ENCODE results near the gene COL6A5. TPM values are rescaled to one million over a fixed set of nuclear protein-coding genes. Genes with fewer than 3 reads are reported as not detected.

COL6A5 gene
- total and polyA plus RNA-seq, 2 of the 13 experiments (the other 11 are each of a cell fraction or from before 2014, with no cell fraction given) = not detected

DNA sequence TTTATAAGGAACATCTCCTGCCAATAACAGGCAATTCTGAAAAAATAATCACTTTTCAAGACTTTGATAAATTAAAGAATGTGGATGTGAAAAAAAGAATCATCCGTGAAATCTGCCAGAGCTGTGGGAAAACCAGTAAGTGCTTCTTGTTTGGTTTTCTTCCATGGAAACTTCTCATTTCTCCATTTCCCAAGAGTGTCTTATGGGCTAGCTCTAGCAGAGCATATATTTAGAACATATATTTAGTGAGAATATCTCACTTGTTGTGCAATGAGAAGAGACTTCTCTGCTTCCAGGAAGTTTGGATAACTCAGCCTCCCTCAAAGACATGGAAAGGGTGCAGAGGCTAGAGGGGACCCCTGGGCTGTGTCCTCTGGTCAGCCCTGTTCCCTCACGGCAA, 49.9 kb downstream of the COL6A5 start:
- POLR2A ChIA-PET = no interaction called here
- intact Hi-C loops (cut with micrococcal nuclease; ENCODE audit: unreplicated experiment) = no loop called here

More for the DNA sequence above, 49.9 kb downstream of the COL6A5 start:
- no TSS peak for BruUV-seq (replicated peaks)
- no peak for FAIRE-seq
- Histone ChIP-seq H4K20me1 (ENCODE audit: insufficient read depth, low read length) (no peaks in the 10 kb centered on the region), H3K36me3 (replicated peaks in 1 of 2; ENCODE audit: control insufficient read depth in 1 of 2, insufficient read depth in 2 of 2, low read length in 2 of 2) (no peaks in the 10 kb centered on the region), H3K9ac (ENCODE audit: insufficient read depth, low read depth, low read length) (no peak overlapping the region), H3K27ac (ENCODE audit: extremely low read length, insufficient read depth, low read length) (no peak overlapping the region), H3K4me1 (ENCODE audit: insufficient read depth, low read length) (no peaks in the 10 kb centered on the region), H3K4me2 (ENCODE audit: low read depth, low read length) (no peak overlapping the region), H3K79me2 (ENCODE audit: insufficient read depth, low read length) (no peaks in the 10 kb centered on the region), H3K9me3 (ENCODE audit: low read length) (no peaks in the 10 kb centered on the region), H3K27me3 (ENCODE audit: control insufficient read depth in 1 of 2, insufficient read depth in 2 of 2, low read length in 2 of 2) (no peaks in the 10 kb centered on the region), H3K4me3 (replicated peaks in 1 of 3; ENCODE audit: insufficient read depth in 1 of 3, low read depth in 2 of 3, low read length in 3 of 3) (no peak overlapping the region), H2AFZ (ENCODE audit: low read length) (no peak overlapping the region)
- in situ Hi-C loops (cut with HindIII; ENCODE audit: extremely low pct_ligation_motif_present, low pct_unique_long_range_greater_than_20kb) = no loop called here
- no peak for DNase-seq (ENCODE audit: low spot score)
- no peak for TF ChIP-seq ZNF251 (CRISPR knock-in tag; IDR thresholded peaks at IDR 0.05)
- TF ChIP-seq, protein P1, sequence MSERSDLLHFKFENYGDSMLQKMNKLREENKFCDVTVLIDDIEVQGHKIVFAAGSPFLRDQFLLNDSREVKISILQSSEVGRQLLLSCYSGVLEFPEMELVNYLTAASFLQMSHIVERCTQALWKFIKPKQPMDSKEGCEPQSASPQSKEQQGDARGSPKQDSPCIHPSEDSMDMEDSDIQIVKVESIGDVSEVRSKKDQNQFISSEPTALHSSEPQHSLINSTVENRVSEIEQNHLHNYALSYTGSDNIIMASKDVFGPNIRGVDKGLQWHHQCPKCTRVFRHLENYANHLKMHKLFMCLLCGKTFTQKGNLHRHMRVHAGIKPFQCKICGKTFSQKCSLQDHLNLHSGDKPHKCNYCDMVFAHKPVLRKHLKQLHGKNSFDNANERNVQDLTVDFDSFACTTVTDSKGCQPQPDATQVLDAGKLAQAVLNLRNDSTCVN (CRISPR knock-in tag; IDR thresholded peaks at IDR 0.05; ENCODE audit: borderline replicate concordance) = no peak
- TF ChIP-seq, protein P2, sequence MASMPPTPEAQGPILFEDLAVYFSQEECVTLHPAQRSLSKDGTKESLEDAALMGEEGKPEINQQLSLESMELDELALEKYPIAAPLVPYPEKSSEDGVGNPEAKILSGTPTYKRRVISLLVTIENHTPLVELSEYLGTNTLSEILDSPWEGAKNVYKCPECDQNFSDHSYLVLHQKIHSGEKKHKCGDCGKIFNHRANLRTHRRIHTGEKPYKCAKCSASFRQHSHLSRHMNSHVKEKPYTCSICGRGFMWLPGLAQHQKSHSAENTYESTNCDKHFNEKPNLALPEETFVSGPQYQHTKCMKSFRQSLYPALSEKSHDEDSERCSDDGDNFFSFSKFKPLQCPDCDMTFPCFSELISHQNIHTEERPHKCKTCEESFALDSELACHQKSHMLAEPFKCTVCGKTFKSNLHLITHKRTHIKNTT (CRISPR knock-in tag; IDR thresholded peaks at IDR 0.05) = no peak
- TF ChIP-seq HHEX (CRISPR knock-in tag; IDR thresholded peaks at IDR 0.05) = no peak
- TF ChIP-seq, protein P3, sequence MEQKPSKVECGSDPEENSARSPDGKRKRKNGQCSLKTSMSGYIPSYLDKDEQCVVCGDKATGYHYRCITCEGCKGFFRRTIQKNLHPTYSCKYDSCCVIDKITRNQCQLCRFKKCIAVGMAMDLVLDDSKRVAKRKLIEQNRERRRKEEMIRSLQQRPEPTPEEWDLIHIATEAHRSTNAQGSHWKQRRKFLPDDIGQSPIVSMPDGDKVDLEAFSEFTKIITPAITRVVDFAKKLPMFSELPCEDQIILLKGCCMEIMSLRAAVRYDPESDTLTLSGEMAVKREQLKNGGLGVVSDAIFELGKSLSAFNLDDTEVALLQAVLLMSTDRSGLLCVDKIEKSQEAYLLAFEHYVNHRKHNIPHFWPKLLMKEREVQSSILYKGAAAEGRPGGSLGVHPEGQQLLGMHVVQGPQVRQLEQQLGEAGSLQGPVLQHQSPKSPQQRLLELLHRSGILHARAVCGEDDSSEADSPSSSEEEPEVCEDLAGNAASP (CRISPR knock-in tag; IDR thresholded peaks at IDR 0.05; ENCODE audit: borderline replicate concordance) = no peak
- TF ChIP-seq CBX2 (IDR thresholded peaks at IDR 0.05; ENCODE audit: low read depth, low read length) = no peak
- TF ChIP-seq CBX2 (CRISPR knock-in tag; IDR thresholded peaks at IDR 0.05; ENCODE audit: low read depth) = no peak
- TF ChIP-seq NKX3-1 (CRISPR knock-in tag; IDR thresholded peaks at IDR 0.05) = no peak
- TF ChIP-seq ZKSCAN5 (CRISPR knock-in tag; IDR thresholded peaks at IDR 0.05) = no peak
- TF ChIP-seq KMT2B (CRISPR knock-in tag; IDR thresholded peaks at IDR 0.05) = no peak
- TF ChIP-seq, protein P4, sequence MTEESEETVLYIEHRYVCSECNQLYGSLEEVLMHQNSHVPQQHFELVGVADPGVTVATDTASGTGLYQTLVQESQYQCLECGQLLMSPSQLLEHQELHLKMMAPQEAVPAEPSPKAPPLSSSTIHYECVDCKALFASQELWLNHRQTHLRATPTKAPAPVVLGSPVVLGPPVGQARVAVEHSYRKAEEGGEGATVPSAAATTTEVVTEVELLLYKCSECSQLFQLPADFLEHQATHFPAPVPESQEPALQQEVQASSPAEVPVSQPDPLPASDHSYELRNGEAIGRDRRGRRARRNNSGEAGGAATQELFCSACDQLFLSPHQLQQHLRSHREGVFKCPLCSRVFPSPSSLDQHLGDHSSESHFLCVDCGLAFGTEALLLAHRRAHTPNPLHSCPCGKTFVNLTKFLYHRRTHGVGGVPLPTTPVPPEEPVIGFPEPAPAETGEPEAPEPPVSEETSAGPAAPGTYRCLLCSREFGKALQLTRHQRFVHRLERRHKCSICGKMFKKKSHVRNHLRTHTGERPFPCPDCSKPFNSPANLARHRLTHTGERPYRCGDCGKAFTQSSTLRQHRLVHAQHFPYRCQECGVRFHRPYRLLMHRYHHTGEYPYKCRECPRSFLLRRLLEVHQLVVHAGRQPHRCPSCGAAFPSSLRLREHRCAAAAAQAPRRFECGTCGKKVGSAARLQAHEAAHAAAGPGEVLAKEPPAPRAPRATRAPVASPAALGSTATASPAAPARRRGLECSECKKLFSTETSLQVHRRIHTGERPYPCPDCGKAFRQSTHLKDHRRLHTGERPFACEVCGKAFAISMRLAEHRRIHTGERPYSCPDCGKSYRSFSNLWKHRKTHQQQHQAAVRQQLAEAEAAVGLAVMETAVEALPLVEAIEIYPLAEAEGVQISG (CRISPR knock-in tag; IDR thresholded peaks at IDR 0.05) = no peak
- TF ChIP-seq POGZ (CRISPR knock-in tag; IDR thresholded peaks at IDR 0.05) = no peak
- no peak for TF ChIP-seq JDP2 (CRISPR knock-in tag; IDR thresholded peaks at IDR 0.05; ENCODE audit: borderline replicate concordance)
- TF ChIP-seq, protein P5, sequence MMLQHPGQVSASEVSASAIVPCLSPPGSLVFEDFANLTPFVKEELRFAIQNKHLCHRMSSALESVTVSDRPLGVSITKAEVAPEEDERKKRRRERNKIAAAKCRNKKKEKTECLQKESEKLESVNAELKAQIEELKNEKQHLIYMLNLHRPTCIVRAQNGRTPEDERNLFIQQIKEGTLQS (CRISPR knock-in tag; IDR thresholded peaks at IDR 0.05) = no peak
- no peak for TF ChIP-seq ZNF747 (CRISPR knock-in tag; IDR thresholded peaks at IDR 0.05; ENCODE audit: borderline replicate concordance)
- TF ChIP-seq ZNF441 (CRISPR knock-in tag; IDR thresholded peaks at IDR 0.05; ENCODE audit: borderline replicate concordance) = no peak
- CTCF ChIA-PET (ENCODE audit: low intra/inter-chr PET ratio, low total read pairs) = no interaction called here
- no peak for ATAC-seq
- WGBS (ENCODE audit: low lambda C conversion rate) = 3% methylated on average over 2 of the region's 2 CpGs
